Vagina (tissue), 2 donors: ENCODE results near the gene SLC12A9. TPM values are rescaled to one million over a fixed set of nuclear protein-coding genes. Genes with fewer than 3 reads are reported as not detected.

Source experiments
- DNase-seq, 2 donors: peaks; one replicate each; pipeline ENCODE4 v3.0.0-alpha.2; 2017; ENCODE audit errors: extremely low spot score in 2 of 2
- H3K27ac ChIP-seq: fragments of 200-600 bp; sonication (generic); one replicate; pipeline ENCODE4 v1.5.1; 2019
- H3K27me3 ChIP-seq: fragments of 200-600 bp; sonication (generic); one replicate; pipeline ENCODE4 v1.5.1; 2019
- H3K36me3 ChIP-seq, 2 donors: fragments of 200-600 bp; sonication (generic); one replicate each; pipeline ENCODE4 v1.5.1; 2017 to 2019
- H3K4me1 ChIP-seq: fragments of 200-600 bp; sonication (generic); one replicate; pipeline ENCODE4 v1.5.1; 2019
- H3K4me3 ChIP-seq, 2 donors: fragments of 200-600 bp; sonication (generic); 1 replicate in 1 of 2; 2 replicates in 1 of 2; pipeline ENCODE4 v1.5.1; 2016 to 2019
- H3K9me3 ChIP-seq: fragments of 200-600 bp; sonication (generic); one replicate; pipeline ENCODE4 v1.5.1; 2019
- POLR2A ChIP-seq, 2 donors: fragments of 450-650 bp; IDR thresholded peaks; one replicate each; pipeline ENCODE4 v1.6.1; 2017; ENCODE audit warnings: antibody characterized with exemption in 2 of 2, mild to moderate bottlenecking in 2 of 2, moderate library complexity in 2 of 2
- POLR2AphosphoS5 ChIP-seq, 2 donors: sonication (generic); formaldehyde crosslinking; IDR thresholded peaks; one replicate each; pipeline ENCODE4 v1.9.0; 2017; ENCODE audit warnings: antibody characterized with exemption in 2 of 2, mild to moderate bottlenecking in 2 of 2, low read depth in 1 of 2; ENCODE audit not compliant: insufficient read depth in 1 of 2
- intact Hi-C: fragments of 100-400 bp; cut with DNase I; formaldehyde crosslinking; loops from one replicate; pipeline ENCODE4 v1.15.1; 2023
- total RNA-seq: library from RNA; depleted of rRNA; stranded (reverse); fragments of >200 nt; gene quantifications from one replicate; pipeline ENCODE4 v1.2.3, GENCODE V29; 2016
- TF ChIP-seq, protein P1 (sequence below), 3 experiments: fragments of 450-650 bp in 2 of 3; fragments of 200-600 bp in 1 of 3; sonication (generic) in 1 of 3; IDR thresholded peaks; one replicate each; pipeline ENCODE4 v1.5.1; 2017 to 2019; ENCODE audit warnings: antibody characterized with exemption in 3 of 3, mild to moderate bottlenecking in 2 of 3, moderate library complexity in 2 of 3

The SLC12A9 gene
- total RNA-seq, 1 donor from 2014 or later = 15.7 TPM

DNA sequence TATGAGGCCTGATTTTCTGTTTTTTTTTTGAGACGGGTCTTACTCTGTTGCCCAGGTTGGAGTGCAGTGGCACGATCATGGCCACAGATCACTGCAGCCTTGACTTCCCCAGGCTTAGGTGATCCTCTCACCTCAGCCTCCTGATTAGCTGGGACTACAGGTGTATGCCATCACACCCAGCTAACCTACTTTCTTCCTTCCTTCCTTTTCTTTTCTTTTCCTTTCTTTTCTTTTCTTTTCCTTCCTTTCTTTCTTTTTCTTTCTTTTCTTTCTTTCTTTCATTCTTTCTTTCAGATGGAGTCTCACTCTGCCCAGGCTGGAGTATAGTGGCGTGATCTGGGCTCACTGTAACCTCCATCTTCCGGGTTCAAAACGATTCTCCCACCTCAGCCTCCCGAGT lies 26.2 kb downstream of the SLC12A9 start:
- H3K36me3 ChIP-seq = peaks cover 3 to 28% of the 10 kb centered on the region in 2 donors
- intact Hi-C loops = no loop called here
- no peak for DNase-seq
- no peaks in the 10 kb centered on the region for H3K27me3 ChIP-seq
- TF ChIP-seq, protein P1, sequence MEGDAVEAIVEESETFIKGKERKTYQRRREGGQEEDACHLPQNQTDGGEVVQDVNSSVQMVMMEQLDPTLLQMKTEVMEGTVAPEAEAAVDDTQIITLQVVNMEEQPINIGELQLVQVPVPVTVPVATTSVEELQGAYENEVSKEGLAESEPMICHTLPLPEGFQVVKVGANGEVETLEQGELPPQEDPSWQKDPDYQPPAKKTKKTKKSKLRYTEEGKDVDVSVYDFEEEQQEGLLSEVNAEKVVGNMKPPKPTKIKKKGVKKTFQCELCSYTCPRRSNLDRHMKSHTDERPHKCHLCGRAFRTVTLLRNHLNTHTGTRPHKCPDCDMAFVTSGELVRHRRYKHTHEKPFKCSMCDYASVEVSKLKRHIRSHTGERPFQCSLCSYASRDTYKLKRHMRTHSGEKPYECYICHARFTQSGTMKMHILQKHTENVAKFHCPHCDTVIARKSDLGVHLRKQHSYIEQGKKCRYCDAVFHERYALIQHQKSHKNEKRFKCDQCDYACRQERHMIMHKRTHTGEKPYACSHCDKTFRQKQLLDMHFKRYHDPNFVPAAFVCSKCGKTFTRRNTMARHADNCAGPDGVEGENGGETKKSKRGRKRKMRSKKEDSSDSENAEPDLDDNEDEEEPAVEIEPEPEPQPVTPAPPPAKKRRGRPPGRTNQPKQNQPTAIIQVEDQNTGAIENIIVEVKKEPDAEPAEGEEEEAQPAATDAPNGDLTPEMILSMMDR (IDR thresholded peaks at IDR 0.05) = no peak
- H3K4me1 ChIP-seq = peaks cover 42% of the 10 kb centered on the region
- no peaks in the 10 kb centered on the region for H3K9me3 ChIP-seq
- no peak overlapping the region for H3K4me3 ChIP-seq
- no peak overlapping the region for H3K27ac ChIP-seq

DNA sequence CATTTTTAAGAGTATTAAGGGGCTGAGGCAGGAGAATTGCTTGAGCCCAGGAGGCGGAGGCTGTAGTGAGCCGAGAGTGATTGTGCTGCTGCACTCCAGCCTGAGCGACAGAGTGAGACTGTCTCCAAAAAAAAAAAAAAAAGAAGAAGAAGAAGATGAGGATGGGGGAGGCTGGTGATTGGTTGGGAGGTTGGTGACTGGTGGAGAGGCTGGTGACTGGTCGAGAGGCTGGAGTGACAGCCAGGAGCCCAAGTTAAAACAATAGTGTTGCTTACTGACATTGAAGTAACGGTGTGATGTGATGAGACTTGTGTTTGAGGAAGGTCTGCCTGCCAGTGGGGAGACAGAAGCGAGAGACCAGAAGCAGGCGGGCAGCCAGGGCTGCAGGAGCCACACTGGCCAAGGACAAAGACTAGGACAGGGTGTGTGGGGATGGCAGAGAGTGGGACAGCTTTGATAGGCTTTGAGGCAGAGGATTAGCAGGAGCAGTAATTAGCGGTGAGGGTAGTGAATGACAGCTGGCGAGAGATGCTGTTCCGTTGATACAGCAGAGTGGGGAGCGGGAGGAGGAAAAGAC lies 27.3 kb downstream of the SLC12A9 start:
- no peak overlapping the region for H3K27ac ChIP-seq
- H3K27me3 ChIP-seq = no peaks in the 10 kb centered on the region
- TF ChIP-seq POLR2AphosphoS5 (IDR thresholded peaks at IDR 0.05; ENCODE audit: insufficient read depth in 1 of 2, low read depth in 1 of 2) = no peak
- TF ChIP-seq, protein P1 (IDR thresholded peaks at IDR 0.05) = no peak
- TF ChIP-seq POLR2A (IDR thresholded peaks at IDR 0.05) = no peak
- no peak for DNase-seq
- H3K4me1 ChIP-seq = peaks cover 35% of the 10 kb centered on the region
- H3K4me3 ChIP-seq = no peak overlapping the region
- H3K36me3 ChIP-seq = peaks cover 3 to 39% of the 10 kb centered on the region in 2 donors
- intact Hi-C loops = no loop called here
- no peaks in the 10 kb centered on the region for H3K9me3 ChIP-seq

DNA sequence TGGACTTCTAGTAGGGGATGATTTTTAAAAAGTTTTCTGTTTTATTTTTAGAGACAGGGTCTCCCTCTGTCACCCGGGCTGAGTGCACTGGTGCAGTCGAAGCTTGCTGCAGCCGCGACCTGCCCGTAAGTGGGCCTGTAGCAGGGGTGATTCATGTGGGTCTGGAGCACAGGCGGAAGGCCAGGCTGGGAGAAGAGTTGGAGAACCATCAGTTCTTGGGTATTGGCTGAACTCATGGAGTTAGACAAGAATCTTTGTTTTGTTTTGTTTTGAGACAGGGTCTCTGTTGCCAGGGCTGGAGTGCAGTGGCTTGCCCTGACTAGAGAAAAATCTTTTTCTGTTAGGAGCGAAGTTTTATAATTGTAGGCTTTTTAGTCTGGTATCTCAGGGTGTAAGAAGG lies 28.1 kb downstream of the SLC12A9 start:
- intact Hi-C loops = no loop called here
- Histone ChIP-seq H3K9me3 (no peaks in the 10 kb centered on the region), H3K36me3 (peaks cover 6 to 48% of the 10 kb centered on the region in 2 donors), H3K4me1 (peaks cover 32% of the 10 kb centered on the region), H3K27me3 (no peaks in the 10 kb centered on the region), H3K4me3 (no peak overlapping the region), H3K27ac (no peak overlapping the region)
- TF ChIP-seq, protein P1 (IDR thresholded peaks at IDR 0.05) = no peak
- TF ChIP-seq POLR2A (IDR thresholded peaks at IDR 0.05) (no peak), POLR2AphosphoS5 (IDR thresholded peaks at IDR 0.05; ENCODE audit: insufficient read depth in 1 of 2, low read depth in 1 of 2) (no peak)
- no peak for DNase-seq

DNA sequence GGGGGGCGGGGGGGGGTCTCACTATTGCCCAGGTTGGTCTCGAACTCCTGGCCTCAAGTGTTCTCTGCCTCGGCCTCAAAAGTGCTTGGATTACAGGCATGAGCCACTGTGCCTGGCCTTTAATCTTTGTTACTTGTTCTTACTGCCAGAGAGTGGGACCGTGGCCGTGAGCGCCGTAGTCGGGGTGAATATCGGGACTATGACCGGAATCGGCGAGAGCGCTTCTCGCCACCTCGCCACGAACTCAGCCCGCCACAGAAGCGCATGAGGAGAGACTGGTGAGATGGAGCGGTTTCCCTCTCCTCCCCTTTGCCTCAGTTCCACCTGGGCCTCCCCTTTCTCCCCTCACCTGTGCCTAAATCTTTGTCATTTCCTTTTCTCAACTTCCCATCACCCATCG lies 28.6 kb downstream of the SLC12A9 start:
- TF ChIP-seq POLR2A (IDR thresholded peaks at IDR 0.05) = no peak
- Histone ChIP-seq H3K9me3 (no peaks in the 10 kb centered on the region), H3K27ac (no peak overlapping the region), H3K4me1 (peaks cover 27% of the 10 kb centered on the region), H3K36me3 (peaks cover 9 to 53% of the 10 kb centered on the region in 2 donors), H3K4me3 (no peak overlapping the region), H3K27me3 (no peaks in the 10 kb centered on the region)
- intact Hi-C loops = no loop called here
- no peak for DNase-seq

DNA sequence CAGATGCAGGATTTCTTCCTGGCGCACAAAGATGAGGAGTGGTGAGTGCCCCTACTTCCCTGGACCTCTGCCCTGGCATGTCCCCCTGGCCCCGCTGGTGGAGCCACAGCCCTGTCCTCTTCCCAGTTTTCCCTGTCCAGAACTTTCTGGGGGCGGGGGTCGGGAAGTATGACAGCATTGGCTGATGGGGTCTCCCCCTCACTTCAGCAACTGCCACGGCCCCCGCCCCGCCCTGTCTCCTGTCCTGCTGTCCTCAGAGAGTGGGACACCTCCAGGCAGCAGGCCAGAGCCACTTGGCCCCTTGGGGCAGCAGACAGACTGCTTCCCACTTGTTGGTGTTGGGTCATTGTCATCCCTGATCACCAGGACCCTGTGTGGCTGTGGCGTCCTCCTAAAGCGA lies 29.7 kb downstream of the SLC12A9 start:
- intact Hi-C loops = no loop called here
- no peak overlapping the region for H3K4me3 ChIP-seq
- H3K9me3 ChIP-seq = no peaks in the 10 kb centered on the region
- no peak overlapping the region for H3K27ac ChIP-seq
- H3K4me1 ChIP-seq = peaks cover 18% of the 10 kb centered on the region
- H3K36me3 ChIP-seq = peaks cover 9 to 63% of the 10 kb centered on the region in 2 donors
- no peak for DNase-seq
- no peaks in the 10 kb centered on the region for H3K27me3 ChIP-seq
- TF ChIP-seq, protein P1 (IDR thresholded peaks at IDR 0.05) = no peak
- no peak for TF ChIP-seq POLR2A (IDR thresholded peaks at IDR 0.05)
